IMR-90 (cell line): ENCODE measurements around the gene HCN2. TPM values are rescaled to one million over a fixed set of nuclear protein-coding genes. Genes with fewer than 3 reads are reported as not detected.

ENCODE experiments used
- ATAC-seq: fragments of 200-7000 bp; cut with Tn5 transposase; 2 replicates; pipeline ENCODE4 v1.9.1; 2020; ENCODE audit warnings: low read depth, mild to moderate bottlenecking, moderate library complexity
- BruUV-seq: library from RNA; stranded (reverse); fragments of 400-500 nt; replicated peaks from 2 replicates; lab custom pipeline; 2021; lab: Mats Ljungman, UMichigan
- CTCF ChIA-PET: fragments of 300-600 bp; formaldehyde crosslinking; extraction: SDS; loops from one replicate; lab custom pipeline; 2021; ENCODE audit warnings: antibody characterized with exemption; lab: Yijun Ruan, JAX
- POLR2A ChIA-PET: fragments of 300-600 bp; sonication (Branson Sonifier 250); formaldehyde crosslinking; loops from one replicate; lab custom pipeline; 2022; ENCODE audit warnings: antibody characterized with exemption; ENCODE audit not compliant: unreplicated experiment; lab: Charles Lee
- DNase-seq: peaks from one replicate; pipeline ENCODE4 v3.0.0; 2013
- H2AFZ ChIP-seq: replicated peaks from 2 replicates; pipeline ENCODE3; 2013; ENCODE audit warnings: low read length, mild to moderate bottlenecking; ENCODE audit not compliant: poor library complexity
- H2AK5ac ChIP-seq: 2 replicates; pipeline ENCODE4 v1.6.1; 2013; ENCODE audit warnings: low read depth, low read length, inconsistent platforms
- H2AK9ac ChIP-seq: replicated peaks from 2 replicates; pipeline ENCODE3; 2013; ENCODE audit warnings: mild to moderate bottlenecking, low read depth, low read length, moderate library complexity; ENCODE audit not compliant: poor library complexity
- H2BK120ac ChIP-seq: 2 replicates; pipeline ENCODE4 v1.6.1; 2013; ENCODE audit warnings: low read depth, low read length, inconsistent platforms
- H2BK15ac ChIP-seq: 3 replicates; pipeline ENCODE4 v1.6.1; 2013; ENCODE audit warnings: low read depth, low read length, inconsistent platforms
- H2BK20ac ChIP-seq: 2 replicates; pipeline ENCODE4 v1.6.1; 2013; ENCODE audit warnings: low read depth, mild to moderate bottlenecking, inconsistent platforms, low read length, moderate library complexity
- H2BK5ac ChIP-seq: 2 replicates; pipeline ENCODE4 v1.6.1; 2013; ENCODE audit warnings: mild to moderate bottlenecking, low read depth, low read length, inconsistent platforms; ENCODE audit not compliant: poor library complexity, severe bottlenecking
- H3K14ac ChIP-seq: replicated peaks from 2 replicates; pipeline ENCODE4 v1.6.1; 2013; ENCODE audit warnings: low read depth, low read length, inconsistent platforms
- H3K18ac ChIP-seq: 2 replicates; pipeline ENCODE4 v1.6.1; 2013; ENCODE audit warnings: low read depth, low read length, control low read depth
- H3K23ac ChIP-seq: 2 replicates; pipeline ENCODE4 v1.6.1; 2013; ENCODE audit warnings: low read depth, low read length, inconsistent platforms
- H3K27ac ChIP-seq: 2 replicates; pipeline ENCODE4 v1.5.1; 2013; ENCODE audit warnings: mild to moderate bottlenecking, control low read depth, low read length; ENCODE audit not compliant: insufficient read depth
- H3K27me3 ChIP-seq: 2 replicates; pipeline ENCODE4 v1.6.1; 2013; ENCODE audit warnings: low read length; ENCODE audit not compliant: control insufficient read depth, insufficient read depth
- H3K36me3 ChIP-seq: 2 replicates; pipeline ENCODE4 v1.6.1; 2013; ENCODE audit warnings: low read length, mixed read lengths; ENCODE audit not compliant: control insufficient read depth, insufficient read depth
- H3K4ac ChIP-seq: 2 replicates; pipeline ENCODE4 v1.6.1; 2013; ENCODE audit warnings: low read depth, low read length, inconsistent platforms
- H3K4me1 ChIP-seq: 2 replicates; pipeline ENCODE4 v1.6.1; 2013; ENCODE audit warnings: low read length, mixed read lengths; ENCODE audit not compliant: control insufficient read depth, insufficient read depth
- H3K4me2 ChIP-seq: 2 replicates; pipeline ENCODE4 v1.6.1; 2013; ENCODE audit warnings: low read depth, mild to moderate bottlenecking, control low read depth, low read length, moderate library complexity
- H3K4me3 ChIP-seq: 2 replicates; pipeline ENCODE4 v1.5.1; 2013; ENCODE audit warnings: low read depth, mild to moderate bottlenecking, control low read depth, low read length, moderate library complexity; ENCODE audit not compliant: insufficient read depth
- H3K56ac ChIP-seq: 2 replicates; pipeline ENCODE4 v1.6.1; 2013; ENCODE audit warnings: low read length, inconsistent platforms; ENCODE audit not compliant: insufficient read depth; ENCODE audit errors: extremely low read depth
- H3K79me1 ChIP-seq, 2 experiments: 2 replicates each; pipeline ENCODE4 v1.6.1; 2013; ENCODE audit warnings: low read length in 2 of 2, inconsistent platforms in 1 of 2, low read depth in 1 of 2
- H3K9ac ChIP-seq: 2 replicates; pipeline ENCODE4 v1.6.1; 2013; ENCODE audit warnings: low read depth, low read length, control low read depth
- H3K9me1 ChIP-seq: 2 replicates; pipeline ENCODE4 v1.6.1; 2013; ENCODE audit warnings: low read length, inconsistent platforms; ENCODE audit not compliant: insufficient read depth
- H3K9me3 ChIP-seq: 2 replicates; pipeline ENCODE4 v1.6.1; 2013; ENCODE audit warnings: low read length; ENCODE audit not compliant: control insufficient read depth, insufficient read depth
- H4K20me1 ChIP-seq: 2 replicates; pipeline ENCODE4 v1.6.1; 2013; ENCODE audit warnings: low read length, inconsistent platforms; ENCODE audit not compliant: insufficient read depth
- H4K5ac ChIP-seq: 2 replicates; pipeline ENCODE4 v1.6.1; 2013; ENCODE audit warnings: mild to moderate bottlenecking, low read depth, low read length, control low read depth
- H4K8ac ChIP-seq, 2 experiments: 2 replicates each; pipeline ENCODE4 v1.6.1; 2013; ENCODE audit warnings: low read depth in 2 of 2, low read length in 2 of 2, control low read depth in 1 of 2, inconsistent platforms in 1 of 2
- H4K91ac ChIP-seq: 2 replicates; pipeline ENCODE4 v1.6.1; 2013; ENCODE audit warnings: low read depth, low read length, inconsistent platforms; ENCODE audit not compliant: insufficient read depth
- BHLHE40 ChIP-seq: fragments of 150-350 bp; IDR thresholded peaks from 2 replicates; pipeline ENCODE4 v1.6.1; 2016; ENCODE audit warnings: mild to moderate bottlenecking, low read depth, low read length
- CTCF ChIP-seq: conservative IDR thresholded peaks from 2 replicates; pipeline ENCODE4 v1.5.1; 2012; ENCODE audit warnings: mild to moderate bottlenecking, low read depth, low read length, improper control_type of control experiment
- ELK1 ChIP-seq: fragments of 150-350 bp; IDR thresholded peaks from 2 replicates; pipeline ENCODE4 v1.6.1; 2016; ENCODE audit warnings: low read depth, mild to moderate bottlenecking, low read length, moderate library complexity, borderline replicate concordance
- MAZ ChIP-seq: IDR thresholded peaks from 2 replicates; pipeline ENCODE4 v1.6.1; 2012; ENCODE audit warnings: low read depth, mild to moderate bottlenecking, low read length, improper control_type of control experiment, moderate library complexity, borderline replicate concordance
- RAD21 ChIP-seq: IDR thresholded peaks from 2 replicates; pipeline ENCODE4 v1.6.1; 2012; ENCODE audit warnings: low read length, improper control_type of control experiment
- SMC3 ChIP-seq: fragments of 150-350 bp; IDR thresholded peaks from 2 replicates; pipeline ENCODE4 v1.6.1; 2016; ENCODE audit warnings: low read depth, mild to moderate bottlenecking, antibody characterized with exemption, low read length, moderate library complexity
- USF2 ChIP-seq: fragments of 150-350 bp; IDR thresholded peaks from 2 replicates; pipeline ENCODE4 v1.6.1; 2017; ENCODE audit warnings: mild to moderate bottlenecking, antibody characterized with exemption, low read length, low read depth
- WGBS, 2 experiments: methylation state at CpG; one replicate each; pipeline versions ENCODE4 v1.1.5 to v1.1.7; 2013; ENCODE audit warnings: missing lambda C conversion rate in 2 of 2; ENCODE audit not compliant: insufficient read length in 1 of 2; ENCODE audit errors: extremely low coverage in 2 of 2; 5-methylcytosine and 5-hydroxymethylcytosine counted together
- dilution Hi-C: fragments of 300-500 bp; cut with HindIII; formaldehyde crosslinking; loops from one replicate; pipeline ENCODE4 v1.14.3; 2018; ENCODE audit warnings: low sequenced_read_pairs; ENCODE audit not compliant: unreplicated experiment
- in situ Hi-C: fragments of 300-500 bp; cut with MboI; formaldehyde crosslinking; loops from 3 replicates; pipeline ENCODE4 v1.14.3; 2019; ENCODE audit warnings: low sequenced_read_pairs, inconsistent platforms, mixed read lengths
- intact Hi-C: fragments of 100-400 bp; cut with micrococcal nuclease; formaldehyde crosslinking; loops from 2 replicates; pipeline ENCODE4 v1.10.0; 2022
- polyA plus RNA-seq, 3 experiments: library from polyadenylated mRNA; depleted of rRNA; stranded (reverse); fragments of >200 nt; gene quantifications; 2 replicates each; pipeline ENCODE4 v1.2.3, GENCODE V29; 2012; ENCODE audit warnings: low replicate concordance in 1 of 3
- total RNA-seq: library from RNA; depleted of rRNA; stranded (reverse); fragments of >200 nt; gene quantifications from 2 replicates; pipeline ENCODE4 v1.2.3, GENCODE V29; 2012

The HCN2 gene
- total and polyA plus RNA-seq, 2 of the 4 experiments (the other 2 are of a cell fraction): 0.72 to 2.6 TPM

GRCh38 chr19:655691-656090, 66.0 kb downstream of the HCN2 start:
- Histone ChIP-seq H2AFZ (no peak overlapping the region), H2BK20ac (no peak overlapping the region), H3K56ac (no peak overlapping the region), H3K9me1 (no peaks in the 10 kb centered on the region), H4K20me1 (peaks cover 85% of the 10 kb centered on the region), H3K4ac (no peak overlapping the region), H2BK15ac (no peak overlapping the region), H3K18ac (no peak overlapping the region), H2AK9ac (no peak overlapping the region), H3K36me3 (peaks cover 29% of the 10 kb centered on the region), H3K9me3 (no peaks in the 10 kb centered on the region), H2BK120ac (no peak overlapping the region), H3K4me1 (no peaks in the 10 kb centered on the region; the same call in 1 of the 2 replicates), H3K9ac (no peak overlapping the region), H3K4me2 (no peak overlapping the region), H4K91ac (no peak overlapping the region), H4K5ac (no peak overlapping the region), H3K79me1 (peaks cover 0 to 52% of the 10 kb centered on the region in 2 experiments; a peak in 3 of 4 replicates), H3K23ac (no peak overlapping the region), H3K14ac (no peak overlapping the region), H3K27ac (no peak overlapping the region), H2BK5ac (no peak overlapping the region), H4K8ac (no peak overlapping the region), H2AK5ac (no peak overlapping the region), H3K4me3 (no peak overlapping the region), H3K27me3 (no peaks in the 10 kb centered on the region)
- ATAC-seq: no peak
- in situ Hi-C loops (no loop called here), intact Hi-C loops (no loop called here), dilution Hi-C loops (no loop called here)
- WGBS, 2 experiments: 85% methylated on average over 12 of the region's 17 CpGs; no CpG with 5 or more reads in 1 of the 2 experiments
- no TSS peak for BruUV-seq
- TF ChIP-seq SMC3: no peak
- no peak for TF ChIP-seq MAZ
- TF ChIP-seq CTCF: no peak
- no peak for TF ChIP-seq RAD21
- TF ChIP-seq ELK1: no peak
- no peak for TF ChIP-seq USF2
- no peak for TF ChIP-seq BHLHE40
- DNase-seq: no peak
- ChIA-PET CTCF (interaction anchor here (0.6 kb wide), 1 partner anchor 72 kb away, joined by 4 read pairs; no protein-coding TSS in a partner anchor), POLR2A (no interaction called here)
